Endothelial cell (in vitro differentiated cells): ENCODE results near the gene IL15. TPM values are rescaled to one million over a fixed set of nuclear protein-coding genes. Genes with fewer than 3 reads are reported as not detected.

Experiments
- DNase-seq: peaks from one replicate; pipeline ENCODE4 v3.0.0; 2021; ENCODE audit warnings: low spot score
- H3K27ac Mint-ChIP-seq: one replicate; pipeline ENCODE4 v1.8.0; 2021; ENCODE audit warnings: mixed read lengths, inconsistent platforms; ENCODE audit not compliant: unreplicated experiment
- H3K27me3 Mint-ChIP-seq: one replicate; pipeline ENCODE4 v1.8.0; 2021; ENCODE audit warnings: mild to moderate bottlenecking, moderate library complexity, mixed read lengths, inconsistent platforms; ENCODE audit not compliant: unreplicated experiment
- H3K36me3 Mint-ChIP-seq: one replicate; pipeline ENCODE4 v1.8.0; 2021; ENCODE audit warnings: mild to moderate bottlenecking, low read depth, mixed read lengths, inconsistent platforms; ENCODE audit not compliant: unreplicated experiment
- H3K4me1 Mint-ChIP-seq: one replicate; pipeline ENCODE4 v1.8.0; 2021; ENCODE audit warnings: mild to moderate bottlenecking, mixed read lengths, inconsistent platforms; ENCODE audit not compliant: unreplicated experiment
- H3K4me3 Mint-ChIP-seq: one replicate; pipeline ENCODE4 v1.8.0; 2021; ENCODE audit warnings: mild to moderate bottlenecking, mixed read lengths, inconsistent platforms; ENCODE audit not compliant: unreplicated experiment
- H3K9me3 Mint-ChIP-seq: one replicate; pipeline ENCODE4 v1.8.0; 2021; ENCODE audit warnings: mixed read lengths, inconsistent platforms; ENCODE audit not compliant: unreplicated experiment
- CTCF ChIP-seq: fragments of 200-600 bp; sonication (generic); IDR thresholded peaks from one replicate; pipeline ENCODE4 v1.5.0; 2021; ENCODE audit warnings: antibody characterized with exemption; ENCODE audit not compliant: unreplicated experiment
- total RNA-seq: library from RNA; stranded (reverse); fragmentation: NEBNext Ultra II Directional; extraction: Animal tissue kit (Norgen Biotek cat#: 25700); gene quantifications from one replicate; pipeline ENCODE4 v1.2.1, GENCODE V29; 2021; ENCODE audit not compliant: unreplicated experiment

IL15 gene
- total RNA-seq, 1 donor from 2014 or later: 8.8 TPM

- TF ChIP-seq CTCF: no peak
- Mint-ChIP-seq H3K9me3 (no peaks in the 10 kb centered on the region), H3K27ac (no peak overlapping the region), H3K27me3 (no peaks in the 10 kb centered on the region), H3K4me1 (no peaks in the 10 kb centered on the region), H3K4me3 (no peak overlapping the region), H3K36me3 (no peaks in the 10 kb centered on the region)
- DNase-seq: no peak
Measured at GRCh38 chr4:141772838-141773237, 136.5 kb downstream of the IL15 start.

- Mint-ChIP-seq H3K9me3 (peaks cover 6% of the 10 kb centered on the region), H3K36me3 (no peaks in the 10 kb centered on the region), H3K27ac (no peak overlapping the region), H3K27me3 (peaks cover 3% of the 10 kb centered on the region), H3K4me3 (no peak overlapping the region), H3K4me1 (peaks cover 2% of the 10 kb centered on the region)
- TF ChIP-seq CTCF: no peak
- no peak for DNase-seq
Measured at GRCh38 chr4:141782205-141782604, 145.8 kb downstream of the IL15 start.
